Measurements from ENCODE around the gene COA7. TPM values are rescaled to one million over a fixed set of nuclear protein-coding genes. Genes with fewer than 3 reads are reported as not detected.

COA7 gene
- total and polyA plus RNA-seq, 2 of the 8 experiments (the other 6 are each of a cell fraction or from before 2014, with no cell fraction given), result 23.2 to 61.8 TPM

DNA sequence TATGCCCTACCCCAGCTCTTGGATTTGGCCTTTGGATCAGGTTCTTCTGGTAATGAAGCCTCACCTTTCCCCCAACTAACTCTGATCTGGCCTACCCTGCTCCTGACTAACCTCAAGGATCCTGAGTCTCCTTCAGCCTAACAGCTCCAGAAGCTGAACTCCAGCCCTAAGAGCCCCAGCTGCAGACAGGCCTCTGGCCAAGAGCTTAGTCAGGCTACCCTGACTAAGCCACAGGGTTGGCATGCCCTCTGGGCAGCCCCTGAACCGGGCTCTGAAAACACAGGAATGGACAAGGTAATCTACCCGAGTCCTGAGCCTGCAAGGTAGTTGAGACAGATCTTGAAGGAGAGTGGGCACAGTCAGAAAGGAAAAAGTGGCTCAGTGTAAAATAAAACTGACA is 29.4 kb downstream of the COA7 start:
- H3K14ac ChIP-seq (ENCODE audit: insufficient read length), result no peak overlapping the region
- POLR2A ChIA-PET (ENCODE audit: partially characterized antibody), result interaction anchor here (0.6 to 1.1 kb wide), 3 partner anchors 12 to 300 kb away, joined by 3 to 4 read pairs (median 3); partner anchors contain the start of gene TUT4

More for the DNA sequence above, 29.4 kb downstream of the COA7 start:
- no peak overlapping the region for H3K9ac ChIP-seq (replicated peaks in 1 of 4; ENCODE audit: extremely low read depth in 1 of 4, low read depth in 3 of 4, low read length in 3 of 4)
- no peaks in the 10 kb centered on the region for H4K20me1 ChIP-seq (replicated peaks in 1 of 2; ENCODE audit: control insufficient read depth in 1 of 2, insufficient read depth in 2 of 2, low read length in 2 of 2)
- no peak overlapping the region for H2BK12ac ChIP-seq (ENCODE audit: low read depth, low read length)
- H4K5ac ChIP-seq (ENCODE audit: insufficient read length, low read depth, low read length), result no peak overlapping the region
- no peaks in the 10 kb centered on the region for H3K79me1 ChIP-seq (ENCODE audit: low read depth, low read length)
- H4K91ac ChIP-seq (replicated peaks; ENCODE audit: insufficient read length, low read length), result no peak overlapping the region
- no peak overlapping the region for H3K4me3 ChIP-seq (ENCODE audit: extremely low read depth in 1 of 4, insufficient read depth in 2 of 4, low read depth in 3 of 4, low read length in 4 of 4)
- CTCF ChIA-PET (ENCODE audit: partially characterized antibody), result interaction anchor here (0.8 to 2.0 kb wide), 4 partner anchors 9 to 35 kb away, joined by 3 to 6 read pairs (median 4); partner anchors contain the start of gene SHISAL2A
- no peak overlapping the region for H3K4me2 ChIP-seq (ENCODE audit: insufficient read depth in 1 of 2, low read depth in 2 of 2, low read length in 2 of 2)
- H2BK20ac ChIP-seq (ENCODE audit: low read length), result no peak overlapping the region
- WGBS, 2 experiments (ENCODE audit: extremely low coverage in 1 of 2, insufficient coverage in 1 of 2, insufficient read length in 1 of 2, insufficient replicate concordance in 2 of 2, low coverage in 1 of 2, low lambda C conversion rate in 2 of 2, missing lambda C conversion rate in 1 of 2), result 85% methylated on average over 2 of the region's 2 CpGs; no CpG with 5 or more reads in 1 of the 2 experiments
- DNase-seq (ENCODE audit: low read depth in 1 of 2, low spot score in 2 of 2) (no peak), FAIRE-seq (no peak)
- H3K23ac ChIP-seq (ENCODE audit: insufficient read length), result no peak overlapping the region
- H3K23me2 ChIP-seq (ENCODE audit: low read depth, low read length), result no peaks in the 10 kb centered on the region
- H3K56ac ChIP-seq (replicated peaks; ENCODE audit: insufficient read length, low read depth, low read length), result no peak overlapping the region
- H3K36me3 ChIP-seq (ENCODE audit: control insufficient read depth in 2 of 4, insufficient read depth in 4 of 4, low read length in 3 of 4), result no peaks in the 10 kb centered on the region
- H2AFZ ChIP-seq (ENCODE audit: low read length), result no peak overlapping the region
- H4K8ac ChIP-seq (ENCODE audit: extremely low read depth, insufficient read depth, low read length), result no peak overlapping the region
- H2BK15ac ChIP-seq (ENCODE audit: low read length), result no peak overlapping the region
- TF ChIP-seq HDAC2 (IDR thresholded peaks at IDR 0.05; ENCODE audit: borderline replicate concordance in 1 of 2, low read depth in 2 of 2, low read length in 2 of 2) (no peak), MAFK (IDR thresholded peaks at IDR 0.05; ENCODE audit: low read depth, low read length) (no peak), CBX5 (IDR thresholded peaks at IDR 0.05; ENCODE audit: low read depth, low read length) (no peak), KDM4A (IDR thresholded peaks at IDR 0.05; ENCODE audit: low read depth, low read length, severe bottlenecking) (no peak), CBX8 (IDR thresholded peaks at IDR 0.05; ENCODE audit: borderline replicate concordance, low read depth, low read length) (no peak)
- H3K27ac ChIP-seq (ENCODE audit: low read depth, low read length), result no peak overlapping the region
- H2BK5ac ChIP-seq (ENCODE audit: low read depth, low read length), result no peak overlapping the region
- H3K9me3 ChIP-seq (ENCODE audit: insufficient read depth in 2 of 2, low read depth in 1 of 2, low read length in 1 of 2), result no peaks in the 10 kb centered on the region
- H2BK120ac ChIP-seq (replicated peaks; ENCODE audit: low read depth, low read length), result no peak overlapping the region
- H3K18ac ChIP-seq (ENCODE audit: extremely low read depth, low read length), result no peak overlapping the region
- H3K79me2 ChIP-seq (ENCODE audit: control insufficient read depth in 1 of 2, insufficient read depth in 2 of 2, low read length in 2 of 2), result no peaks in the 10 kb centered on the region
- peaks cover 0 to 4% (median 0%) of the 10 kb centered on the region in 4 experiments; a peak in 3 of 7 replicates for H3K4me1 ChIP-seq (replicated peaks in 1 of 4; ENCODE audit: control insufficient read depth in 3 of 4, insufficient read depth in 4 of 4, low read length in 3 of 4)
- no peaks in the 10 kb centered on the region for H3K27me3 ChIP-seq (replicated peaks in 1 of 4; ENCODE audit: control insufficient read depth in 3 of 4, extremely low read depth in 1 of 4, insufficient read depth in 3 of 4, low read length in 3 of 4)
- no peak overlapping the region for H3K4ac ChIP-seq (replicated peaks; ENCODE audit: insufficient read length, low read depth, low read length)
- no peak overlapping the region for H2AK5ac ChIP-seq (ENCODE audit: low read depth, low read length)
